HCT116 (cell line): ENCODE results near the gene NMNAT3. TPM values are rescaled to one million over a fixed set of nuclear protein-coding genes. Genes with fewer than 3 reads are reported as not detected.

Source experiments
- ATAC-seq: fragments of 200-7000 bp; cut with Tn5 transposase; 2 replicates; pipeline ENCODE4 v1.9.1; 2020; ENCODE audit warnings: mild to moderate bottlenecking, moderate library complexity
- BruUV-seq: library from RNA; stranded (reverse); fragments of 400-500 nt; replicated peaks from 2 replicates; lab custom pipeline; 2021; lab: Mats Ljungman, UMichigan
- CTCF ChIA-PET: fragments of 300-600 bp; sonication (Branson Sonifier 250); formaldehyde crosslinking; loops from one replicate; lab custom pipeline; 2021; ENCODE audit warnings: antibody characterized with exemption; lab: Charles Lee
- POLR2A ChIA-PET: fragments of 300-600, 350-600 bp; sonication (Branson Sonifier 250); formaldehyde crosslinking; loops from one replicate; lab custom pipeline; 2021; ENCODE audit warnings: antibody characterized with exemption; lab: Charles Lee
- RAD21 ChIA-PET, 2 experiments: fragments of 300-600 bp; sonication (Branson Sonifier 250); formaldehyde crosslinking; loops; one replicate each; lab custom pipeline; 2023; ENCODE audit warnings: low total read pairs in 2 of 2; ENCODE audit not compliant: uncharacterized antibody in 2 of 2, unreplicated experiment in 2 of 2, low non-redundant PET in 1 of 2; lab: Charles Lee
- DNase-seq: peaks from one replicate; pipeline ENCODE4 v3.0.0-alpha.2; 2010; ENCODE audit warnings: low read depth, low spot score
- H2AFZ ChIP-seq: fragments of 200-600 bp; shearing (Covaris generic), sonication (generic); 2 replicates; pipeline ENCODE4 v1.6.1; 2017; ENCODE audit warnings: low read depth, mixed run types, mixed read lengths, antibody characterized with exemption, low read length; ENCODE audit not compliant: poor library complexity, severe bottlenecking
- H3K27ac ChIP-seq: 2 replicates; pipeline ENCODE4 v1.5.1; 2012; ENCODE audit warnings: low read depth, low read length
- H3K27me3 ChIP-seq: fragments of 200-600 bp; sonication (generic); 2 replicates; pipeline ENCODE4 v1.6.1; 2016; ENCODE audit warnings: mixed run types, low read length, mixed read lengths; ENCODE audit not compliant: insufficient read depth
- H3K36me3 ChIP-seq, 2 experiments: fragments of 200-500 bp in 1 of 2; fragments of 200-600 bp in 1 of 2; sonication (Bioruptor generic) in 1 of 2; sonication (generic) in 1 of 2; 2 replicates each; pipeline versions ENCODE4 v1.5.1 to v1.6.1; 2014 to 2016; ENCODE audit warnings: low read length in 2 of 2, inconsistent platforms in 1 of 2, mixed read lengths in 1 of 2, mixed run types in 1 of 2; ENCODE audit not compliant: insufficient read depth in 2 of 2, control insufficient read depth in 1 of 2
- H3K4me1 ChIP-seq, 2 experiments: fragments of 200-600 bp in 1 of 2; sonication (generic) in 1 of 2; 2 replicates each; pipeline versions ENCODE4 v1.5.1 to v1.6.1; 2012 to 2017; ENCODE audit warnings: low read length in 2 of 2, inconsistent platforms in 1 of 2, mild to moderate bottlenecking in 1 of 2, mixed read lengths in 1 of 2, mixed run types in 1 of 2, moderate library complexity in 1 of 2; ENCODE audit not compliant: insufficient read depth in 2 of 2, control insufficient read depth in 1 of 2
- H3K4me2 ChIP-seq: fragments of 200-600 bp; sonication (generic); 2 replicates; pipeline ENCODE4 v1.6.1; 2017; ENCODE audit warnings: mixed run types, low read length, mixed read lengths
- H3K4me3 ChIP-seq, 2 experiments: fragments of 200-600 bp in 1 of 2; sonication (generic) in 1 of 2; replicated peaks in 1 of 2; 2 replicates each; pipeline ENCODE4 v1.5.1; 2011 to 2016; ENCODE audit warnings: low read length in 2 of 2, control low read depth in 1 of 2, low read depth in 1 of 2, mild to moderate bottlenecking in 1 of 2, mixed read lengths in 1 of 2, mixed run types in 1 of 2
- H3K79me2 ChIP-seq: fragments of 200-600 bp; sonication (generic); 2 replicates; pipeline ENCODE4 v1.6.1; 2017; ENCODE audit warnings: mild to moderate bottlenecking, mixed run types, low read length, moderate library complexity, mixed read lengths; ENCODE audit not compliant: insufficient read depth
- H3K9ac ChIP-seq: fragments of 200-600 bp; sonication (generic); 2 replicates; pipeline ENCODE4 v1.6.1; 2016; ENCODE audit warnings: low read length, mixed read lengths
- H3K9me2 ChIP-seq: fragments of 200-600 bp; sonication (generic), shearing (Covaris generic); 2 replicates; pipeline ENCODE4 v1.6.1; 2017; ENCODE audit warnings: mixed run types, mild to moderate bottlenecking, moderate library complexity; ENCODE audit not compliant: insufficient read depth
- H3K9me3 ChIP-seq, 2 experiments: fragments of 200-500 bp in 1 of 2; fragments of 200-600 bp in 1 of 2; sonication (Bioruptor generic) in 1 of 2; sonication (generic) in 1 of 2; 2 replicates each; pipeline ENCODE4 v1.6.1; 2014 to 2017; ENCODE audit warnings: low read length in 2 of 2, mixed read lengths in 2 of 2, inconsistent platforms in 1 of 2, low read depth in 1 of 2, mild to moderate bottlenecking in 1 of 2, mixed run types in 1 of 2, moderate library complexity in 1 of 2; ENCODE audit not compliant: control insufficient read depth in 1 of 2, insufficient read depth in 1 of 2
- H4K20me1 ChIP-seq: fragments of 200-600 bp; sonication (generic), shearing (Covaris generic); 2 replicates; pipeline ENCODE4 v1.6.1; 2017; ENCODE audit warnings: mixed run types, mild to moderate bottlenecking, moderate library complexity; ENCODE audit not compliant: insufficient read depth
- CEBPB ChIP-seq: IDR thresholded peaks from 2 replicates; pipeline ENCODE4 v1.6.1; 2012; ENCODE audit warnings: low read depth
- ELF1 ChIP-seq: IDR thresholded peaks from 2 replicates; pipeline ENCODE4 v1.6.1; 2012; ENCODE audit warnings: low read depth, borderline replicate concordance
- FOSL1 ChIP-seq: IDR thresholded peaks from 2 replicates; pipeline ENCODE4 v1.6.1; 2012; ENCODE audit warnings: low read depth
- JUND ChIP-seq: IDR thresholded peaks from 2 replicates; pipeline ENCODE4 v1.6.1; 2012
- POLR2AphosphoS5 ChIP-seq: IDR thresholded peaks from 2 replicates; pipeline ENCODE4 v1.6.1; 2011; ENCODE audit warnings: mild to moderate bottlenecking, low read depth, low read length, moderate library complexity
- SIN3A ChIP-seq: IDR thresholded peaks from 2 replicates; pipeline ENCODE4 v1.6.1; 2012; ENCODE audit warnings: low read depth
- SP1 ChIP-seq: IDR thresholded peaks from 2 replicates; pipeline ENCODE4 v1.6.1; 2012; ENCODE audit warnings: low read depth
- SRF ChIP-seq: IDR thresholded peaks from 2 replicates; pipeline ENCODE4 v1.6.1; 2012; ENCODE audit warnings: low read depth
- YY1 ChIP-seq: IDR thresholded peaks from 2 replicates; pipeline ENCODE4 v1.6.1; 2011; ENCODE audit warnings: low read length, low read depth, moderate library complexity, mild to moderate bottlenecking; ENCODE audit not compliant: insufficient replicate concordance; ENCODE audit errors: extremely low read depth
- ZNF274 ChIP-seq: fragments of 200-500 bp; sonication (Bioruptor generic); IDR thresholded peaks from 2 replicates; pipeline ENCODE4 v1.6.1; 2014; ENCODE audit warnings: mild to moderate bottlenecking, low read depth, low read length, inconsistent platforms
- intact Hi-C: fragments of 100-400 bp; cut with micrococcal nuclease; formaldehyde crosslinking; loops from 2 replicates; pipeline ENCODE4 v1.10.0; 2022
- total RNA-seq: library from RNA; stranded (reverse); gene quantifications from one replicate; pipeline ENCODE4 v1.2.1, GENCODE V29; 2021; ENCODE audit not compliant: unreplicated experiment
- TF ChIP-seq, protein P1 (sequence below): IDR thresholded peaks from 2 replicates; pipeline ENCODE4 v1.6.1; 2011; ENCODE audit warnings: mild to moderate bottlenecking, low read length, moderate library complexity; ENCODE audit not compliant: insufficient replicate concordance; ENCODE audit errors: extremely low read depth

NMNAT3 gene
- total RNA-seq, 1 experiment from 2014 or later: 5.7 TPM

DNA sequence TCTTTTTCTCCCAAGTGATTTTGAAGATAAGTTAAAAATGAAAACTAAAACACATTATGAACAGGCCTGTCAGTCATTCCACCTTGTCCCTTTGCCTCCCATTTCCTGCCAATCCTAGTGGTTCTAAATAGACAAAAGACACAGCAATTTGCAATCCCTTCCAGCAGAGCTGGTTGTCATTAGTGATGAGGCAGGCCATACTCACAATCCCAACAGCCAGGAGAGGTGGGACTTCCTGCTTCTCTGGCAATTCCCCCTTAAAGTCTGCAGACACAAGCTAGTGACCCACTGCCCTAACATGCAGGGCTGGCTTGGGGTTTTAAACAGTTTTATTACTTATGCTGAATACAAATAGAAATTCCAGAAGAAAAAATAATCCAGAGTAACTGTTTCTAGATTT, 99.9 kb downstream of the NMNAT3 start:
- CTCF ChIA-PET: no interaction called here
- intact Hi-C loops: loop anchor here (10.0 kb wide), 1 partner anchor 357 kb away; the partner anchor contains the start of gene CLSTN2
- Histone ChIP-seq H3K36me3 (no peaks in the 10 kb centered on the region), H2AFZ (no peak overlapping the region), H3K79me2 (no peaks in the 10 kb centered on the region), H3K9ac (no peak overlapping the region), H3K27ac (no peak overlapping the region), H3K9me2 (no peaks in the 10 kb centered on the region), H4K20me1 (no peaks in the 10 kb centered on the region; the same call in 1 of the 2 replicates), H3K9me3 (no peaks in the 10 kb centered on the region), H3K4me1 (no peaks in the 10 kb centered on the region), H3K4me3 (no peak overlapping the region), H3K27me3 (no peaks in the 10 kb centered on the region), H3K4me2 (no peak overlapping the region)
- POLR2A ChIA-PET: no interaction called here
- TF ChIP-seq, protein P1, sequence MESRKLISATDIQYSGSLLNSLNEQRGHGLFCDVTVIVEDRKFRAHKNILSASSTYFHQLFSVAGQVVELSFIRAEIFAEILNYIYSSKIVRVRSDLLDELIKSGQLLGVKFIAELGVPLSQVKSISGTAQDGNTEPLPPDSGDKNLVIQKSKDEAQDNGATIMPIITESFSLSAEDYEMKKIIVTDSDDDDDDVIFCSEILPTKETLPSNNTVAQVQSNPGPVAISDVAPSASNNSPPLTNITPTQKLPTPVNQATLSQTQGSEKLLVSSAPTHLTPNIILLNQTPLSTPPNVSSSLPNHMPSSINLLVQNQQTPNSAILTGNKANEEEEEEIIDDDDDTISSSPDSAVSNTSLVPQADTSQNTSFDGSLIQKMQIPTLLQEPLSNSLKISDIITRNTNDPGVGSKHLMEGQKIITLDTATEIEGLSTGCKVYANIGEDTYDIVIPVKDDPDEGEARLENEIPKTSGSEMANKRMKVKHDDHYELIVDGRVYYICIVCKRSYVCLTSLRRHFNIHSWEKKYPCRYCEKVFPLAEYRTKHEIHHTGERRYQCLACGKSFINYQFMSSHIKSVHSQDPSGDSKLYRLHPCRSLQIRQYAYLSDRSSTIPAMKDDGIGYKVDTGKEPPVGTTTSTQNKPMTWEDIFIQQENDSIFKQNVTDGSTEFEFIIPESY: no peak
- TF ChIP-seq JUND (no peak), SP1 (no peak), POLR2AphosphoS5 (no peak), ELF1 (no peak), SIN3A (no peak), YY1 (no peak), FOSL1 (no peak), ZNF274 (no peak), CEBPB (no peak), SRF (no peak)
- BruUV-seq: no TSS peak
- RAD21 ChIA-PET: interaction anchor here in 1 of 2 experiments (0.6 kb wide), 1 partner anchor 701 kb away, joined by 3 read pairs; no protein-coding TSS in a partner anchor
- DNase-seq (no peak), ATAC-seq (no peak)
